ENCODE data around the gene C19orf38. TPM values are rescaled to one million over a fixed set of nuclear protein-coding genes. Genes with fewer than 3 reads are reported as not detected.
"Not testable (repeated sequence)": the region's sequence is repeated elsewhere in the genome, so short reads cannot be mapped to it uniquely, and the experiment has no call there.

Gene C19orf38
- total and polyA plus RNA-seq, 2 donors (not counting 1 experiment from before 2014, with no cell fraction given): 1.7 to 2.4 TPM

DNA sequence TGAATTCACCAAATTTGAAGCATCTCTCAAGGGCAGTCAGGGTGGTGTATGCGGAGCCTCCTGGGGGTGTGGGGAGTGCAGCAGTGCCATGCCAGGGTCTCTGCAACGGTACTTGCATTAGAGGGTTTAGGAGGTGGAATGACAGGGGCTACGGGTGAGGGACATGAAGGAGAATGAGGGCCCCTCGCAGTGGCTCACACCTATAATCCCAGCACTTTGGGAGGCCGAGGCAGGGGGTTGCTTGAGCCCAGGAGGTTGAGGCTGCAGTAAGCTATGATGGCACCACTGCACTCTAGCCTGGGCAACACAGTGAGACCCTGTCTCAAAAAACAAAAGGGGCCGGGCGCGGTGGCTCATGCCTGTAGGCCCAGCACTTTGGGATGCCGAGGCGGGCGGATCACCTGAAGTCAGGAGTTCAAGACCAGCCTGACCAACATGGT, 21.7 kb downstream of the C19orf38 start:
- not testable (repeated sequence) for H3K27ac ChIP-seq (ENCODE audit: low read length in 2 of 2); H3K27me3 ChIP-seq (replicated peaks in 1 of 4; ENCODE audit: control extremely low read depth in 1 of 4, control insufficient read depth in 3 of 4, insufficient read depth in 4 of 4, low read length in 3 of 4); H3K36me3 ChIP-seq (replicated peaks in 1 of 2; ENCODE audit: control extremely low read depth in 1 of 2, control insufficient read depth in 1 of 2, extremely low read depth in 1 of 2, insufficient read depth in 2 of 2, low read length in 1 of 2); DNase-seq; H3K4me3 ChIP-seq (ENCODE audit: control extremely low read depth in 1 of 5, extremely low read depth in 1 of 5, insufficient read depth in 1 of 5, low read depth in 2 of 5, low read length in 4 of 5); H3K4me2 ChIP-seq (replicated peaks; ENCODE audit: low read depth, low read length, poor library complexity, severe bottlenecking); ATAC-seq (ENCODE audit: low read depth); H4K20me1 ChIP-seq (ENCODE audit: control insufficient read depth, insufficient read depth, low read length, poor library complexity, severe bottlenecking); H2AFZ ChIP-seq (ENCODE audit: insufficient read depth, low read depth, low read length, poor library complexity, severe bottlenecking); H3K9ac ChIP-seq (ENCODE audit: low read length); H3K9me3 Mint-ChIP-seq (ENCODE audit: insufficient read depth); H3K27me3 Mint-ChIP-seq; H3K9me3 ChIP-seq (ENCODE audit: control extremely low read depth in 1 of 3, control insufficient read depth in 2 of 3, insufficient read depth in 1 of 3, low read length in 2 of 3)
- H3K4me3 Mint-ChIP-seq: peak overlapping the region; percentile 67
- CTCF ChIA-PET: interaction anchor here (0.5 to 2.3 kb wide), 3 partner anchors 9 to 153 kb away, joined by 3 to 7 read pairs (median 5); partner anchors contain the start of gene DNM2
- 98% methylated on average over 8 of the region's 11 CpGs for WGBS (ENCODE audit: insufficient coverage)
- POLR2A ChIA-PET: interaction anchor here (0.7 to 2.3 kb wide), 5 partner anchors 9 to 58 kb away, joined by 3 to 11 read pairs (median 7); partner anchors contain the start of gene TMED1
- Histone ChIP-seq H3K79me2 (ENCODE audit: control insufficient read depth, insufficient read depth, low read length) (peaks cover 41% of the 10 kb centered on the region), H3K4me1 (ENCODE audit: control insufficient read depth in 2 of 2, insufficient read depth in 2 of 2, low read length in 2 of 2) (peaks cover 33 to 46% of the 10 kb centered on the region in 2 donors)
- H3K27ac Mint-ChIP-seq: peak overlapping the region; percentile 61
- intact Hi-C loops (cut with micrococcal nuclease): loop anchor here (5.0 to 10.0 kb wide), 2 partner anchors 218 to 285 kb away; partner anchors contain the start of genes ILF3 and SPC24
- H3K4me1 Mint-ChIP-seq: peaks cover 41% of the 10 kb centered on the region

DNA sequence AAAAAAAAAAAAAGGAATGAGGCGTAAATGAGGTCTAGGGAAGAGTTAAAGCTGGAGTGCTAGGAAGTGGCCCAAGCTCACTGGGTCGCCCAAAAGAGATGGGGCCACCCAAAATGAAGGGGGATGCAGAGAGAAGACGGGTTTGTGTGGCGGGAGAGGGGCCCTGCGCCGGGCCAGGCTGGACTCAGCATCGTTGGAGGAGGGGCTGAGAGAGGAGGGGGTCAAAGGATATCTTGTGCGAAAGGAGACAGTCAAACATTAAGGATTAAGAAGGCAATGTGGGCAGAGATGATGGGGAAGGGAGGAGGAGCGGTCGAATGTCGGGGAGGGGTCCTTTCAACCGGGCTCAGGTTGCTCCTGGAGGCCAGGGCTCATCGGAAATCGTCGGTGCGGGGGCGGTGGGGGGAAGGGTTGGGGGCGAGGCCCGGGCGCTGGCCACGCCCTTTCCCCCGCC, 22.3 kb downstream of the C19orf38 start:
- Histone ChIP-seq H3K4me2 (replicated peaks; ENCODE audit: low read depth, low read length, poor library complexity, severe bottlenecking) (peak overlapping the region; percentile 84), H3K9ac (ENCODE audit: low read length) (peak overlapping the region; percentile 52), H4K20me1 (ENCODE audit: control insufficient read depth, insufficient read depth, low read length, poor library complexity, severe bottlenecking) (peaks cover 6% of the 10 kb centered on the region), H2AFZ (ENCODE audit: insufficient read depth, low read depth, low read length, poor library complexity, severe bottlenecking) (peak overlapping the region; percentile 68), H3K4me3 (ENCODE audit: control extremely low read depth in 1 of 5, extremely low read depth in 1 of 5, insufficient read depth in 1 of 5, low read depth in 2 of 5, low read length in 4 of 5) (peak overlapping the region; percentile 41 to 59 (median 52)), H3K9me3 (ENCODE audit: control extremely low read depth in 1 of 3, control insufficient read depth in 2 of 3, insufficient read depth in 1 of 3, low read length in 2 of 3) (no peaks in the 10 kb centered on the region), H3K36me3 (replicated peaks in 1 of 2; ENCODE audit: control extremely low read depth in 1 of 2, control insufficient read depth in 1 of 2, extremely low read depth in 1 of 2, insufficient read depth in 2 of 2, low read length in 1 of 2) (peaks cover 0 to 1% of the 10 kb centered on the region in 2 experiments), H3K79me2 (ENCODE audit: control insufficient read depth, insufficient read depth, low read length) (peaks cover 47% of the 10 kb centered on the region), H3K27ac (ENCODE audit: low read length in 2 of 2) (peak overlapping the region; percentile 75 to 79), H3K27me3 (replicated peaks in 1 of 4; ENCODE audit: control extremely low read depth in 1 of 4, control insufficient read depth in 3 of 4, insufficient read depth in 4 of 4, low read length in 3 of 4) (no peaks in the 10 kb centered on the region), H3K4me1 (ENCODE audit: control insufficient read depth in 2 of 2, insufficient read depth in 2 of 2, low read length in 2 of 2) (peaks cover 33 to 46% of the 10 kb centered on the region in 2 donors)
- intact Hi-C loops (cut with micrococcal nuclease): loop anchor here (5.0 to 10.0 kb wide), 2 partner anchors 218 to 284 kb away; partner anchors contain the start of genes ILF3 and SPC24
- Mint-ChIP-seq H3K27ac (peak overlapping the region; percentile 85), H3K27me3 (no peaks in the 10 kb centered on the region), H3K4me1 (peaks cover 42% of the 10 kb centered on the region), H3K9me3 (ENCODE audit: insufficient read depth) (no peaks in the 10 kb centered on the region), H3K4me3 (peak overlapping the region; percentile 78)
- no peak for ATAC-seq (ENCODE audit: low read depth)
- ChIA-PET POLR2A (interaction anchor here (0.7 to 2.3 kb wide), 6 partner anchors 8 to 153 kb away, joined by 3 to 11 read pairs (median 6); partner anchors contain the start of gene TMED1), CTCF (interaction anchor here (0.5 to 2.3 kb wide), 8 partner anchors 10 to 165 kb away, joined by 3 to 7 read pairs (median 3); partner anchors contain the start of genes C19orf38, DNM2 and TMED1)
- TF ChIP-seq EZH2 (IDR thresholded peaks at IDR 0.05; ENCODE audit: borderline replicate concordance, insufficient read depth, low read depth, low read length, poor library complexity, severe bottlenecking): no peak
- TF ChIP-seq, protein P1, sequence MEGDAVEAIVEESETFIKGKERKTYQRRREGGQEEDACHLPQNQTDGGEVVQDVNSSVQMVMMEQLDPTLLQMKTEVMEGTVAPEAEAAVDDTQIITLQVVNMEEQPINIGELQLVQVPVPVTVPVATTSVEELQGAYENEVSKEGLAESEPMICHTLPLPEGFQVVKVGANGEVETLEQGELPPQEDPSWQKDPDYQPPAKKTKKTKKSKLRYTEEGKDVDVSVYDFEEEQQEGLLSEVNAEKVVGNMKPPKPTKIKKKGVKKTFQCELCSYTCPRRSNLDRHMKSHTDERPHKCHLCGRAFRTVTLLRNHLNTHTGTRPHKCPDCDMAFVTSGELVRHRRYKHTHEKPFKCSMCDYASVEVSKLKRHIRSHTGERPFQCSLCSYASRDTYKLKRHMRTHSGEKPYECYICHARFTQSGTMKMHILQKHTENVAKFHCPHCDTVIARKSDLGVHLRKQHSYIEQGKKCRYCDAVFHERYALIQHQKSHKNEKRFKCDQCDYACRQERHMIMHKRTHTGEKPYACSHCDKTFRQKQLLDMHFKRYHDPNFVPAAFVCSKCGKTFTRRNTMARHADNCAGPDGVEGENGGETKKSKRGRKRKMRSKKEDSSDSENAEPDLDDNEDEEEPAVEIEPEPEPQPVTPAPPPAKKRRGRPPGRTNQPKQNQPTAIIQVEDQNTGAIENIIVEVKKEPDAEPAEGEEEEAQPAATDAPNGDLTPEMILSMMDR (IDR thresholded peaks at IDR 0.05): no peak
- no peak for DNase-seq
- WGBS (ENCODE audit: insufficient coverage): 13% methylated on average over 19 of the region's 22 CpGs
